Measurements from ENCODE around the gene MT1G. TPM values are rescaled to one million over a fixed set of nuclear protein-coding genes. Genes with fewer than 3 reads are reported as not detected.

The MT1G gene
- total and polyA plus RNA-seq, 12 donors: 3.7 to 146 (median 14.1) TPM; not detected in 1

GRCh38 chr16:56645838-56646237 lies 22.0 kb downstream of the MT1G start:
- Histone ChIP-seq H3K27me3 (no peaks in the 10 kb centered on the region), H3K4me1 (replicated peaks in 1 of 2) (peaks cover 0 to 7% of the 10 kb centered on the region in 2 donors), H3K9me3 (replicated peaks in 1 of 3) (no peaks in the 10 kb centered on the region), H3K27ac (no peak overlapping the region), H3K36me3 (replicated peaks in 1 of 2) (no peaks in the 10 kb centered on the region), H3K4me3 (no peak overlapping the region)
- intact Hi-C loops (cut with DNase I): no loop called here
- TF ChIP-seq CTCF (IDR thresholded peaks at IDR 0.05): no peak
- DNase-seq: no peak
- WGBS, 4 donors: 0 to 2% (median 0%) methylated on average over 1 of the region's 1 CpG

GRCh38 chr16:56645311-56645710 lies 22.6 kb downstream of the MT1G start:
- DNase-seq: no peak
- Histone ChIP-seq H3K27ac (no peak overlapping the region), H3K4me1 (replicated peaks in 1 of 2) (peaks cover 0 to 7% of the 10 kb centered on the region in 2 donors), H3K9me3 (replicated peaks in 1 of 3) (no peaks in the 10 kb centered on the region), H3K27me3 (no peaks in the 10 kb centered on the region), H3K36me3 (replicated peaks in 1 of 2) (no peaks in the 10 kb centered on the region), H3K4me3 (no peak overlapping the region)
- TF ChIP-seq POLR2A (IDR thresholded peaks at IDR 0.05): no peak
- TF ChIP-seq CTCF (IDR thresholded peaks at IDR 0.05): no peak
- WGBS, 4 donors: 83 to 95% (median 93%) methylated on average over 1 of the region's 1 CpG
- intact Hi-C loops (cut with DNase I): no loop called here

- H3K27me3 ChIP-seq: no peaks in the 10 kb centered on the region
- no peak overlapping the region for H3K4me3 ChIP-seq
- WGBS, 4 donors: 61 to 76% (median 68%) methylated on average over 4 to 5 of the region's 5 CpGs
- no peak for DNase-seq
- H3K9me3 ChIP-seq (replicated peaks in 1 of 3): no peaks in the 10 kb centered on the region
- H3K36me3 ChIP-seq (replicated peaks in 1 of 2): no peaks in the 10 kb centered on the region
- H3K4me1 ChIP-seq (replicated peaks in 1 of 2): peaks cover 0 to 8% of the 10 kb centered on the region in 2 donors
- TF ChIP-seq POLR2A (IDR thresholded peaks at IDR 0.05) (no peak), CTCF (IDR thresholded peaks at IDR 0.05) (no peak)
- intact Hi-C loops (cut with DNase I): no loop called here
- no peak overlapping the region for H3K27ac ChIP-seq
Observed at GRCh38 chr16:56643833-56644232, 24.0 kb downstream of the MT1G start.

GRCh38 chr16:56643080-56643778 lies 24.6 kb downstream of the MT1G start:
- intact Hi-C loops (cut with DNase I): no loop called here

More at GRCh38 chr16:56643080-56643778, 24.6 kb downstream of the MT1G start:
- H3K4me1 ChIP-seq (replicated peaks in 1 of 2): peaks cover 0 to 11% of the 10 kb centered on the region in 2 donors
- H3K9me3 ChIP-seq (replicated peaks in 1 of 3): no peaks in the 10 kb centered on the region
- peak in 5 of 7 donors; percentile 31 to 57 (median 50) for DNase-seq
- peak overlapping the region in 1 of 4 donors; percentile 40 for H3K4me3 ChIP-seq
- no peak overlapping the region for H3K27ac ChIP-seq
- WGBS, 4 donors: 38 to 53% (median 45%) methylated on average over 12 to 42 of the region's 42 CpGs
- H3K36me3 ChIP-seq (replicated peaks in 1 of 2): no peaks in the 10 kb centered on the region
- H3K27me3 ChIP-seq: no peaks in the 10 kb centered on the region
- TF ChIP-seq CTCF (IDR thresholded peaks at IDR 0.05) (peak in 2 of 6 experiments; percentile 10 to 20), POLR2A (IDR thresholded peaks at IDR 0.05) (no peak)

All from adrenal gland (tissue), 12 donors.